HepG2 (cell line): Measurements from ENCODE around the gene GPAT3. TPM values are rescaled to one million over a fixed set of nuclear protein-coding genes. Genes with fewer than 3 reads are reported as not detected.

Experiments
- ATAC-seq: fragments of 200-7000 bp; cut with Tn5 transposase; 3 replicates; pipeline ENCODE4 v1.9.1; 2020; ENCODE audit warnings: mild to moderate bottlenecking, moderate library complexity
- BruUV-seq: library from RNA; stranded (reverse); fragments of 400-500 nt; replicated peaks from 2 replicates; lab custom pipeline; 2021; lab: Mats Ljungman, UMichigan
- CTCF ChIA-PET: fragments of 300-600 bp; formaldehyde crosslinking; extraction: SDS; loops from one replicate; lab custom pipeline; 2021; ENCODE audit warnings: low total read pairs, inconsistent platforms, low intra/inter-chr PET ratio; lab: Yijun Ruan, JAX
- POLR2A ChIA-PET: fragments of 350-600 bp; sonication (Branson Sonifier 250); formaldehyde crosslinking; loops from one replicate; lab custom pipeline; 2020; ENCODE audit warnings: antibody characterized with exemption, inconsistent platforms; lab: Yijun Ruan, JAX
- DNase-seq: peaks from one replicate; pipeline ENCODE4 v3.0.0-alpha.2; 2015; ENCODE audit warnings: low spot score
- FAIRE-seq: peaks from 3 replicates; lab custom pipeline; 2011; peaks lifted over from hg19 to GRCh38; lab: Jason Lieb, UNC
- H2AFZ ChIP-seq: one replicate; pipeline ENCODE4 v1.6.1; 2011; ENCODE audit warnings: low read length, inconsistent platforms
- H3K27ac ChIP-seq: fragments of 300-600 bp; 3 replicates; pipeline ENCODE4 v1.8.0; 2011; ENCODE audit warnings: mixed run types, mild to moderate bottlenecking, mixed read lengths, low read length, inconsistent platforms; ENCODE audit not compliant: insufficient read depth; ENCODE audit errors: extremely low read length
- H3K27me3 ChIP-seq, 2 experiments: fragments of 200-600 bp in 1 of 2; 2 replicates in 1 of 2; 3 replicates in 1 of 2; pipeline versions ENCODE4 v1.6.0 to v1.8.0; 2011; ENCODE audit warnings: low read length in 2 of 2, mild to moderate bottlenecking in 2 of 2, moderate library complexity in 2 of 2, inconsistent platforms in 1 of 2; ENCODE audit not compliant: insufficient read depth in 2 of 2, control insufficient read depth in 1 of 2
- H3K36me3 ChIP-seq, 2 experiments: fragments of 200-600 bp in 1 of 2; replicated peaks in 1 of 2; 2 replicates in 1 of 2; 3 replicates in 1 of 2; pipeline versions ENCODE4 v1.5.1 to v1.8.0; 2011; ENCODE audit warnings: low read length in 2 of 2, inconsistent platforms in 1 of 2; ENCODE audit not compliant: insufficient read depth in 2 of 2, control insufficient read depth in 1 of 2
- H3K4me1 ChIP-seq: 2 replicates; pipeline ENCODE4 v1.5.1; 2012; ENCODE audit warnings: low read length, inconsistent platforms; ENCODE audit not compliant: insufficient read depth
- H3K4me2 ChIP-seq: 2 replicates; pipeline ENCODE4 v1.6.0; 2011; ENCODE audit warnings: low read depth, low read length, inconsistent platforms
- H3K4me3 ChIP-seq, 3 experiments: fragments of 200-600 bp in 1 of 3; sonication (generic), shearing (Covaris generic) in 1 of 3; replicated peaks in 1 of 3; 2 replicates each; pipeline ENCODE4 v1.5.1; 2011 to 2016; ENCODE audit warnings: low read length in 3 of 3, inconsistent platforms in 2 of 3, low read depth in 2 of 3, mild to moderate bottlenecking in 2 of 3, control low read depth in 1 of 3, mixed read lengths in 1 of 3; ENCODE audit not compliant: insufficient read depth in 1 of 3
- H3K79me2 ChIP-seq: one replicate; pipeline ENCODE4 v1.6.1; 2011; ENCODE audit warnings: low read length, inconsistent platforms; ENCODE audit not compliant: insufficient read depth
- H3K9ac ChIP-seq: 2 replicates; pipeline ENCODE4 v1.6.0; 2011; ENCODE audit warnings: mild to moderate bottlenecking, low read depth, low read length, inconsistent platforms; ENCODE audit not compliant: insufficient read depth
- H3K9me3 ChIP-seq: 2 replicates; pipeline ENCODE4 v1.5.1; 2012; ENCODE audit warnings: mild to moderate bottlenecking, low read length
- H4K20me1 ChIP-seq: 2 replicates; pipeline ENCODE4 v1.6.0; 2011; ENCODE audit warnings: inconsistent platforms, mild to moderate bottlenecking, low read length, moderate library complexity; ENCODE audit not compliant: insufficient read depth
- EZH2 ChIP-seq: conservative IDR thresholded peaks from 2 replicates; pipeline ENCODE4 v1.6.1; 2012; ENCODE audit warnings: mild to moderate bottlenecking, low read depth, low read length, moderate library complexity
- FOXO4 ChIP-seq: sonication (generic); formaldehyde crosslinking; conservative IDR thresholded peaks from 2 replicates; pipeline ENCODE4 v1.8.1; 2023; ENCODE audit warnings: missing genetic modification reagents
- GLMP ChIP-seq: sonication (generic); formaldehyde crosslinking; IDR thresholded peaks from 2 replicates; pipeline ENCODE4 v1.9.0; 2021; ENCODE audit warnings: missing genetic modification reagents, mild to moderate bottlenecking, borderline replicate concordance
- HOXA9 ChIP-seq: sonication (generic); formaldehyde crosslinking; IDR thresholded peaks from 2 replicates; pipeline ENCODE4 v1.8.1; 2022; ENCODE audit warnings: missing genetic modification reagents, mild to moderate bottlenecking, moderate library complexity, borderline replicate concordance
- IRF1 ChIP-seq: sonication (generic); formaldehyde crosslinking; IDR thresholded peaks from 2 replicates; pipeline ENCODE4 v1.4.0; 2020; ENCODE audit warnings: low read depth, mild to moderate bottlenecking, missing genetic modification reagents
- MEF2D ChIP-seq: sonication (generic); formaldehyde crosslinking; IDR thresholded peaks from 2 replicates; pipeline ENCODE4 v1.5.1; 2020; ENCODE audit warnings: mild to moderate bottlenecking, missing genetic modification reagents
- PCBP1 ChIP-seq: fragments of 200-400 bp; formaldehyde crosslinking; IDR thresholded peaks from 2 replicates; pipeline ENCODE4 v1.6.1; 2017; ENCODE audit warnings: mild to moderate bottlenecking, low read depth, low read length, borderline replicate concordance
- PHF8 ChIP-seq: sonication (generic); formaldehyde crosslinking; IDR thresholded peaks from 2 replicates; pipeline ENCODE4 v1.5.0; 2020; ENCODE audit warnings: missing genetic modification reagents
- STAT5B ChIP-seq: sonication (generic); formaldehyde crosslinking; IDR thresholded peaks from 2 replicates; pipeline ENCODE4 v1.4.0; 2020; ENCODE audit warnings: missing genetic modification reagents
- TBL1XR1 ChIP-seq: fragments of 150-350 bp; IDR thresholded peaks from 2 replicates; pipeline ENCODE4 v1.6.1; 2014; ENCODE audit warnings: borderline replicate concordance, low read length; ENCODE audit not compliant: partially characterized antibody
- YY1 ChIP-seq: IDR thresholded peaks from 2 replicates; pipeline ENCODE4 v1.6.1; 2011; ENCODE audit warnings: low read length, low read depth, moderate library complexity, mild to moderate bottlenecking; ENCODE audit not compliant: insufficient read depth, insufficient replicate concordance
- ZFX ChIP-seq: sonication (generic); formaldehyde crosslinking; IDR thresholded peaks from 2 replicates; pipeline ENCODE4 v1.4.0; 2020; ENCODE audit warnings: mild to moderate bottlenecking, low read depth, missing genetic modification reagents, moderate library complexity
- ZNF138 ChIP-seq: sonication (generic); formaldehyde crosslinking; IDR thresholded peaks from 2 replicates; pipeline ENCODE4 v1.5.0; 2020; ENCODE audit warnings: mild to moderate bottlenecking, low read depth, missing genetic modification reagents
- ZNF557 ChIP-seq: sonication (generic); formaldehyde crosslinking; IDR thresholded peaks from 2 replicates; pipeline ENCODE4 v1.4.0; 2020; ENCODE audit warnings: missing genetic modification reagents
- ZNF563 ChIP-seq: sonication (generic); formaldehyde crosslinking; IDR thresholded peaks from 2 replicates; pipeline ENCODE4 v1.8.0; 2022; ENCODE audit warnings: mild to moderate bottlenecking, moderate library complexity, missing genetic modification reagents
- ZNF841 ChIP-seq: sonication (generic); formaldehyde crosslinking; IDR thresholded peaks from 2 replicates; pipeline ENCODE4 v1.8.1; 2023; ENCODE audit warnings: missing genetic modification reagents, borderline replicate concordance
- ZXDC ChIP-seq: sonication (generic); formaldehyde crosslinking; IDR thresholded peaks from 2 replicates; pipeline ENCODE4 v1.5.0; 2020; ENCODE audit warnings: mild to moderate bottlenecking, missing genetic modification reagents
- WGBS: methylation state at CpG from one replicate; pipeline ENCODE4 v1.1.6; 2017; ENCODE audit warnings: low lambda C conversion rate; 5-methylcytosine and 5-hydroxymethylcytosine counted together
- in situ Hi-C: cut with HindIII; loops from 2 replicates; pipeline ENCODE4 v1.10.0; 2017; ENCODE audit warnings: low pct_unique_long_range_greater_than_20kb; ENCODE audit not compliant: extremely low pct_ligation_motif_present
- intact Hi-C: fragments of 100-400 bp; cut with micrococcal nuclease; formaldehyde crosslinking; loops from one replicate; pipeline ENCODE4 v1.10.0; 2022; ENCODE audit not compliant: unreplicated experiment
- polyA plus RNA-seq, 8 experiments: library from polyadenylated mRNA; depleted of rRNA in 3 of 8; stranded (reverse) in 7 of 8; unstranded in 1 of 8; fragments of >200 nt; fragmentation: Illumina TruSeq in 4 of 8; extraction: Trizol in 4 of 8; gene quantifications; 2 replicates each; pipeline versions ENCODE4 v1.2.1 to v1.2.3, GENCODE V29; 2011 to 2016; ENCODE audit warnings: low read depth in 4 of 8, missing spikeins in 1 of 8, mixed read lengths in 1 of 8; ENCODE audit not compliant: insufficient read depth in 1 of 8
- total RNA-seq, 5 experiments: library from RNA; depleted of rRNA; stranded (reverse); fragments of >200 nt; fragmentation: Illumina TruSeq; extraction: Trizol; gene quantifications; 2 replicates each; pipeline ENCODE4 v1.2.3, GENCODE V29; 2016; ENCODE audit warnings: low read depth in 1 of 5

GPAT3 gene
- total and polyA plus RNA-seq, 2 of the 13 experiments (the other 11 are each of a cell fraction or from before 2014, with no cell fraction given), result 2.4 to 2.6 TPM

GRCh38 chr4:83556816-83557215 lies 20.9 kb downstream of the GPAT3 start:
- peaks cover 12% of the 10 kb centered on the region for H3K4me1 ChIP-seq
- no peak overlapping the region for H3K27ac ChIP-seq
- WGBS, result 89% methylated on average over 1 of the region's 1 CpG
- ATAC-seq, result no peak
- no peak for TF ChIP-seq GLMP (CRISPR knock-in tag)
- TF ChIP-seq ZNF138 (CRISPR knock-in tag), result no peak
- TF ChIP-seq ZNF563 (CRISPR knock-in tag), result no peak
- no peak for TF ChIP-seq TBL1XR1
- no peak for TF ChIP-seq IRF1 (CRISPR knock-in tag)
- no peak for TF ChIP-seq HOXA9
- no peak for TF ChIP-seq ZNF557
- TF ChIP-seq ZXDC (CRISPR knock-in tag), result no peak
- TF ChIP-seq YY1, result no peak
- no peak for TF ChIP-seq PHF8
- no peak for TF ChIP-seq EZH2
- TF ChIP-seq MEF2D (CRISPR knock-in tag), result no peak
- no peak for TF ChIP-seq PCBP1
- TF ChIP-seq ZNF841 (CRISPR knock-in tag), result no peak
- no peak for TF ChIP-seq STAT5B (CRISPR knock-in tag)
- no peak for TF ChIP-seq ZFX (CRISPR knock-in tag)
- TF ChIP-seq FOXO4 (CRISPR knock-in tag), result no peak
- TF ChIP-seq, all 625 proteins: peak for 0
- intact Hi-C loops, result no loop called here
- DNase-seq (no peak), FAIRE-seq (no peak)
- no peaks in the 10 kb centered on the region for H4K20me1 ChIP-seq
- H3K4me2 ChIP-seq, result no peak overlapping the region
- H3K36me3 ChIP-seq, result no peaks in the 10 kb centered on the region
- no peaks in the 10 kb centered on the region for H3K9me3 ChIP-seq
- no peaks in the 10 kb centered on the region for H3K79me2 ChIP-seq
- BruUV-seq, result no TSS peak
- H3K27me3 ChIP-seq, result no peaks in the 10 kb centered on the region
- CTCF ChIA-PET, result no interaction called here
- no peak overlapping the region for H2AFZ ChIP-seq
- POLR2A ChIA-PET, result no interaction called here
- no peak overlapping the region for H3K9ac ChIP-seq
- in situ Hi-C loops, result no loop called here
- H3K4me3 ChIP-seq, result no peak overlapping the region
